CD4-positive, alpha-beta T cell treated with Interleukin-10 for 1 hour (primary cell): ENCODE data around the gene RAP1GAP2.
"Not testable (repeated sequence)": the region's sequence is repeated elsewhere in the genome, so short reads cannot be mapped to it uniquely, and the experiment has no call there.

Source experiments
- DNase-seq: peaks from one replicate; pipeline ENCODE4 v3.0.0-alpha.2; 2020

RAP1GAP2 gene

DNA sequence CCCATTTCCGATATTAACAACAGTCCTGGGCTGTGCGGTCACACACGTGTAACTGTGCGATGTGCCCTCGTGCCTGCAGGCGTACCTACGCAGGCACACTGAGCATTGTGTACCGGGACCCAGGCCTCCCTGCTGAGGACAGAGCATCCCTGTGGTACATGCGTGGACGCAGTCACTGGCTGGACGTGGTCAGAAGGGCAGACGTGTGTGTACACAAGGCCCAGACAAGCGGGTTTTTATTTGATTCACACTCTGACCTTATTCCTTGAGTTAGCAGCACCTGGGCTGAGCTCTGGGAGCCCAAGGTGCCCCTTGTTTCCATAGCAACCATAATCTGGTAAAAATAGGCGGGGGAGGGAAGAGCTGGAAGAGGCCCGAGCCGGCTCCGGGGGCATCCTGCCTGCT, 19.5 kb downstream of the RAP1GAP2 start:
- no peak for DNase-seq

DNA sequence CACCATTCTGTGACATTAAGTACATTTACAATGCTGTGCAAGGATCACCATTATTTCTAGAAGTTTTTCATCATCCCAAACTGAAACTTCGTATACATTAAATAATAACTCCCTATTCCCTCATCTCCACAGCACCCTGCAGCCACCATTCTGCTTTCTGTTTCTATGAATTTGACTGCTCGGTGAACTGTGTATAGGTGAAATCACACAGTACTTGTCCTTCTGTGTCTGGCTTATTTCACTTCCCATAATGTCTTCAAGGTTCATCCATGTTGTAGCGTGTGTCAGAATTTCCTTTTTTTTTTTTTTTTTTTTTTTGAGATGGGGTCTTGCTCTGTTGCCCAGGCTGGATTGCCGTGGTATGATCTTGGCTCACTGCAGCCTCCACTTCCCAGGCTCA, 20.4 kb downstream of the RAP1GAP2 start:
- DNase-seq = no peak

DNA sequence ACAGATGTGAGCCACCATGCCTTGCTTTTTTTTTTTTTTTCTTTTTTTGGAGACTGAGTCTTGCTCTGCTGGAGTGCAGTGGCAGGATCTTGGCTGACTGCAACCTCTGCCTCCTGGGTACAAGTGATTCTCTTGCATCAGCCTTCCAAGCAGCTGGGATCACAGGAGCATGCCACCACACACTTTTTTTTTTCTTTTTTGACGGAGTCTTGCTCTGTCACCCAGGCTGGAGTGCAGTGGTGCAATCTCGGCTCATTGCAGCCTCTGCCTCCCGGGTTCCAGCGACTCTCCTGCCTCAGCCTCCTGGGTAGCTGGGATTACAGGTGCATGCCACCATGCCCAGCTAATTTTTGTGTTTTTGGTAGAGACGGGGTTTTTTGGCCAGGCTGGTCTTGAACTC, 23.1 kb downstream of the RAP1GAP2 start:
- DNase-seq = not testable (repeated sequence)

DNA sequence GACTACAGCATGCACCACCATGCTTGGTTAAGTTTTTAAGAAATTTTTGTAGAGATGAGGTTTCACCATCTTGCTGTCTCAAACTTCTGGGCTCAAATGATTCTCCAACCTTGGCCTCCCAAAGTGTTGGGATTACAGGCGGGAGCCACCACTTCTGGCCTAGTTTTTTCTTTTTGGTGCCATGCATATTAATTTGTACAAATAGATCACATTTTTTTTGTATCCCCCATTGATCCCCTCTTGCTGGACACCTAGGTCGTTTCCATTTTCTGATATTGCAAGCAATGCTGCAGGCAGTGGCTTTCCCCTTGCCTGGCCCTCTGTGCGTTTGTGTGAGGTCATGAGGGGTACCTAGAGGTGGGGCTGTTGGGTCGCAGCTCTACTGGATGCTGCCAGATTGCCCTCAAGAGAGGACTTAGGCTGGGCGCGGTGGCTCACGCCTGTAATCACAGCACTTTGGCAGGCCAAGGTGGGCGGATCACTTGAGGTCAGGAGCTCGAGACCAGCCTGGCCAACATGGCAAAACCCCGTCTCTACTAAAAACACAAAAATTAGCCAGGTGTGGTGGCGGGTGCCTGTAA, 23.8 kb downstream of the RAP1GAP2 start:
- no peak for DNase-seq

DNA sequence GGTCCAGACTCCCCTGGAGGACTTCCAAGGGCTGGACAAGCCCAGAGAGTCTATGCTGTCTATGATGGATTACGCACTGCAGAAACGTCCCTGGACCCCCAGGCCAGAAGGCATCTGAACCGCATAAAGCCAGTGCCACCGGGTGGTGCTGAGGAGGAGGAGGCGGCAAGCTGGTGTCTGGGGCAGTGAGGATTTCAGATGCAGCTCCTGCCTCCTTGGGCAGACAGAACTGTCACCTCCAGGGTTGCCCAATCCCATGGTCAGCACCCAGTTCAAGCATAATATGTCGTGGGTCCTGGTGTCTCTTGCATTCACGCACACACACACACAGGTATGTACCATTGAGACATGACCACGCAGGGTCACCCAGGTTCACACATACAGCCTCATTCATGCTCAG, 25.6 kb downstream of the RAP1GAP2 start:
- DNase-seq = no peak

DNA sequence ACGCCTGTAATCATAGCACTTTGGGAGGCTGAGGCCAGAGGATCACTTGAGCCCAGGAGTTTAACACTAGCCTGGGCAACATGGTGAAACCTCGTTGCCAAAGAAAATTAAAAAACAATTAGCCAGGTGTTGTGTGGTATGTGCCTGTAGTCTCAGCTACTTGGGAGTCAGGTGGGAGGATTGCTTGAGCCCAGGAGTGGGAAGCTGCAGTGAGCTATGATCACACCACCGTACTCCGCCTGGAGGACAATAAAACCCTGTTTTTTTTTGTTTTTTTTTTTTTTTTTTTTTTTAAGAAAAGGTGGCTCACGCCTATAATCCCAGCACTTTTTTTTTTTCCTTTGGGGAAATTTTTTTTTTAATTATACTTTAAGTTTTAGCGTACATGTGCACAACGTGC, 26.1 kb downstream of the RAP1GAP2 start:
- DNase-seq = no peak

DNA sequence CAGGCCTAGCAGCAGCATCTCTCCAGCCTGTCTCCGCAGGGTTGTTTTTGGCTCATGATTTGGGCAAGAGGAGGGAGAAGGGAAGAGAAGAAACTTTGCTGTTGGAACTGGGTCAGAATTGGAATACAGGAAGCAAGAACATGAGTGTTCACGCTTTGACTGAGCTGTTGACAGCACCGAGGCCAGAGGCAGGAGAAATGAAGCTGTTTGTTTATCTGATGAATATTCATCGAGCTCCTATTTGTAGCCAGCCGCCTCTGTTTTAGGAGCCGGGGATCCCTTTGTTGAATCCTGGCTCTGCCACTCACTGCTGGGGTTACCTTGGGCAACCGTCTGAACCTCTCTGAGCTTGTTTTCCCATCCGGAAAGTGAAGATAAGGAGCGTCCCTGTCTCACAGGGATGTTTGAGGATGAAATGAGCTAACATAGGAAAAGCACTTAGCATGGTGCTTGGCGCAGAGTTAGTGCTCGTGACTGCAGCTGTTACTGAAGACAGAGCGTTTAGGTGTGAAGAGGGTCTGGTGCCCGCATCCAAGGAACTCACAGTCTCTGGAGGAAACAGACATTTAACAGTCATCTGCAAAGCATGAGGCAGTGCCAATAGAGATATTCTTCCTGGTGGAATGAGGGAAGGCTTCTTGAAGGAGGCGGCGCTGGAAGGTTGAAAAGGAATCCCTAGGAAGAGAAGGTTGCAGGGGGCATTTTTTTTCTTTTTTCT, 29.2 kb downstream of the RAP1GAP2 start:
- no peak for DNase-seq

DNA sequence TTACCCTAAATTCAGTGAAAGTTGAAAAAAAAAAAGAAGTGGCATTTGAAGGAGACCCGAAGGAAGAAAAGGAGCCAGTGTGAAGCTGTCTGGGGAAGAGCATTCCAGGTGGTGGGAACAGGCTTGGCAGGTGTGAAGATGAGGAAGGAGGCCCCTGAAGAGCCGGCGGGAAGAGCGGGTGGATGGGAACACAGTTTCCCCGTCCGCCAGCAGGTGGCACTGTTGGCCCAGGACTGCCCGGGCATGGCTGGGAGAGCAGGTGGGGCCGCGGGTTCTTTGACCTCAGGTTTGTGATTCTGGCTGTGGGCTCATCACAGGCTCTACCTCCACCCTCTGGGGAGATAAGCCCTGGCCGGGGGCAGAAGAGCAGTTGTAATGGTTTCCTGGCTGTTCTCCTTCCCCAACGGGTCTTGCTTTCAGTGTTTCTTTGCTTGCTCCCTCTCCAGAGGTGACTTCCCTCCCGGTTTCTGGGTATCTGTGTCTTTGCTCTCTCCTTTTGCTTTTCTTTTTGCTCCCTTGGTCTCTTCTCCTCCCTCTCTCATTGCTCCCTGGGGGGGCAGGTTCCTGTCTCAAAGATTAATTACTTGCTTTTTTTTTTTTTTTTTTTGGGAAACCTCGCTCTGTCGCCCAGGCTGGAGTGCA, 32.3 kb downstream of the RAP1GAP2 start:
- peak; percentile 77 for DNase-seq

DNA sequence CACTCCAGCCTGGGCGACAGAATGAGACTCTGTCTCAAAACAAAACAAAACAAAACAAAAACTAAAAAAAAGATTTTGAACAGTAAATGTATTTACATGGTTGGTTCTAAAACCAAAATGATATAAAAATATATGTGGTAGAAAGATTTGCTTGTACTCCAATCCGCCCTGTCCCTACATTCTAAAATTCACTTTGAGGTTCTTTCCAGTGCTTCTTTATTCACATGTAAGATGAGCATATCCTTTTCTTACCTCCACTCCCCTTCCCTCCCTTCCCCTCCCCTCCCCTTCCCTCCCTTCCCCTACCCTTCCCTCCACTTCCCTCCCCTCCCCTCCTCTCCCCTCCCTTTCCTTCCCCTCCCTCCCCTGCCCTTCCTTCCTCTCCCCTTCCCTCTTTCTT, 34.4 kb downstream of the RAP1GAP2 start:
- no peak for DNase-seq

DNA sequence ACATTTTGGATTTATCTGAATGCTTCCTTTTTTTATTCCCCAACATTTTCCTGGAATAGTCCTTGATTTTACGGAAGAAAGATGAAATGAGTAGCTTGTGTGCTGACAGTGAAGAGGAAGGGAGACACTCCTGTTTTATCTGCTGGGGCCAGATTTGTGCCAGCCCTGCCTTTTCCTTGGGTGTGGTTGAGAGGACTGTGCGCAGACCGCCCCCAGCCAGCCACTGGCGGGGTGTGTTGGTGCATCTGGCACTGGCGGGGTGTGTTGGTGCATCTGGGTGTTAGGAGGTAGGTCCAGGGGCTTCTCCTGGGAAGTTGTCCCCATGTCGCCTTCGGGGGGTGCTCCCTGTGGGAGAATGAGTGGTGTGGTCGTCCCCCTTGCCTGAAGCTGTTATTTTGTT, 39.5 kb downstream of the RAP1GAP2 start:
- DNase-seq = no peak

DNA sequence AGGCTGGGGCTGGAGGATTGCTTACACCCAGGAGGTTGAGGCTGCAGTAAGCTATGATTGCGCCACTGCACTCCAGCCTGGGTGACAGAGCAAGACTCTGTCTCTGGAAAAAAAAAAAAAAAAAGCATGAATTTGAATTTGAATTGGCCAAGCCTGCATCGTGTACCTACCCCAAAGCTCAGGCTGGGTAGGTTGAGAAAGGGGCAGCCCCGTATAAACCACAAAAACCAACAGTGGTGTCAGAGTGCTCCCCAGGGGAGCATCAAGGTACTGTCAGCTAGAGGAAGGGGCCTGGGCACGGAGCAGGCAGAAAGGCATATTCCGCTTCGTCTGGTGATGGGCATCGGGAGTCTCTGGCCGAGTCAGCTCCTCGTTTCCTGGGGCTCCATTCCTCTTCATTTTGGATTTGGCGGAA, 40.9 kb downstream of the RAP1GAP2 start:
- DNase-seq = peak; percentile 67

DNA sequence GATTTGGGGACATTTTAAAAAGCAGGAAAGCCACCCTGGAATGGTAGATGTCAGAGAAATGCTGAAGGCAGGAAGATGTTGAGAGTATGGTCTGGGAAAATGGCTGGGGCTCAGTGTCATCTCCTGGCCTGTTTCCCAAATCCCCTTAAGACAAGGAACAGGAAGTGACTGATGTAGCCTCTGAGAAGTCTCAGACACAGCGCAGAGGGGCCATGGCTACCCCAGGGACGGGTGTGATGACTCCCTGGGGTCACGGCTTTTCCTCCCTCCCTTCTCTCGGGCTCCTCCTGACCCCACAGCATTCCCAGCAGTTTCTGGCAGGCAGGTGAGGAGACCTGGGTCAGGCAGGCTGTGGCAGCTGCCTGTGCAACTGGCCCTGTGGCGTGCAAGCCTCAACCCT, 45.4 kb downstream of the RAP1GAP2 start:
- DNase-seq = no peak

DNA sequence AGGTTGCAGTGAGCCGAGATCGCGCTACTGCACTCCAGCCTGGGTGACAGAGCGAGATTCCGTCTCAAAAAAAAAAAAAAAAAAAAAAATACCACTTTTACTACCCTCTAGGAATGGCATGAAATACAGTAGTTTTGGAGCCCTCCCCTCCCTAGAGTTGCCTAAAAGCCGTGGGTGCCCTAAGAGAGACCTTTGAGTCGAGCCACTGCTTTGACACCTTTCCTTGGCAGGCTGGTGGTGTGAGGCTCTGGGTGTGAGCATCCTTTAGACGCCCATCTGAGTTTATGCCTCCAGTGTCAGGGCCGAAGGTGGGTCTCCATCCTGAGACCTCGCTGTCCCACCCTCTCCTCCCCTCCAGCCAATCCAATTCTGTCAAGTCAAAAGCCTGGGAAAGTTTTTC, 46.2 kb downstream of the RAP1GAP2 start:
- no peak for DNase-seq

DNA sequence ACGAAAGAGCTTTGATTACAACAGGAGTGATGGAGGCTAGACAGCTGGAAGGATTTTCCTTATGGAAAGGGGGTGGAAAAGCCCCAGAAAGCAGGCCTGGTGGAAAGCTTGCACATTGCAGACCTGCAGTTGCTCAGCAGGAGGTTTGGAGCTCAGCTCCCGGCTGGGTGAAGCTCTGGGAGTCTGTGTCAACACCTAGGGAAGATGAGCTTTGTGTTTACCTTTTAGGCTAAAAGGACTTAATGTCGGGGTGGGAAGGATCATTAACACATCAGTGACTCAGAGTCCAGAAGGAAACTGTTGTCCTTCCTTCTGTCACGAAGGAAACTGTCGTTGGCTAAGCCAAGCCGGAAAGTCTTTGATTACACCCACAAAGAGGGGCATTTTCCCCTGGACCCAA, 48.2 kb downstream of the RAP1GAP2 start:
- DNase-seq = no peak

DNA sequence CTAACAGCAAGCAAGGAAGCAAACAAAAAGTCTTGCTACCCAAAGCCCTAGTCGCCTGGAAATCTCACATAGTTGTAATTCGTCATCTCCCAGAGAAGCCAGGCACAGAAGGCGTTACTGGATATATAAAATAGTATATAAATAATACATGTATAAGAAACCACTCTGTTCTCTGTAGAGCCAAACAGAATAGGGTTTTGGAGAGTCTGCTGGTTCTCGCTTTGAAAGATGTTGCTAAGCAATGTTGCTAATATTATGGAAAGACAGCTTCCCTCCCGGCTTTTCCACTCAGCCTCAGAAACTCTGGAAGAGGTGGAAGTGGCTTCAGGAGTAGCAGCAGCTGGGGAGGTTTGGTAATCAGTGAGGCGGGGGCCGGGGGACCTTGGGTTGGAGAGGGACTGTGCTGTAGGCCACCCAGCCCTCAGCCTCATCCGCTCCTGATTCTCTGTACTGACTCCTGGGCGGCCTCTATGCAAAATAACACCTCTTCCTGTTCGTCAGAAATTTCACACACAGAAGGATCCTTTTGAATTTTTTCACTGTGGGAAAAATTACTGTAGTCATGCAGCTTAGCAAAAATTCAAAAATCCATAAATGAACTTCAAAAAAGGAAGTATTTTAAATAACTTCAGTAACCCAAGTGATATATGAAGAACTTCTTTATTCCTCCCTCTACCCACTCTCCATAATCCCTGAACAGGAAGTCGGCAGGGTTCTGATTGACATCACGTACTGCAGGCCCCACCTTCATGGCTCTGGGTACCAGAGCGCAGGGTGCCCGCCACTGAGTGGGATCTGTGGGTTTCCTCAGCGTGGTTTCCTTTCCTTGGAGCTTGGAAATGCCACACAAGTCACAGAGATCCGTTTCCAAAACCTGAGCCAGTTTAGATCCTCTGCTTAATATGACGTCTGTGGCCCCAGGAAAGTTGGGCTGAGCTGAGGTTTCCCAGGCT, 51.4 kb downstream of the RAP1GAP2 start:
- no peak for DNase-seq

DNA sequence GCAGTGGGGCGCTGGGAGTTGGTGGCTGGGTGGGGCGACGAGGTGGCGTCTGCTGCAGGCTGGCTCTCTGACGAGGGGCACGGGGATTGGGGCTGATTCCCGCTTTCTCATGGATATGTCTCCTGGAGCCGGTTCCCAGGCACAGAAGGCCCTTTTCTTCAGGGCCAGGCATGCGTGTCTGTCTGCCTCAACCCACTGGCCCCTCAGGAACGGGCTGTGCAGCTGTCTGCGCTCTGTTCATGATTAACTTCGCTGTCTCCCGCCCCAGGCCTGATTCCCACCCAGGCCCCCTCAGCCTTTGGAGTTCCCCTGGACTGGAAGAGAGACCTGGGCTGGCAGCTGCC, 53.1 kb downstream of the RAP1GAP2 start:
- no peak for DNase-seq

DNA sequence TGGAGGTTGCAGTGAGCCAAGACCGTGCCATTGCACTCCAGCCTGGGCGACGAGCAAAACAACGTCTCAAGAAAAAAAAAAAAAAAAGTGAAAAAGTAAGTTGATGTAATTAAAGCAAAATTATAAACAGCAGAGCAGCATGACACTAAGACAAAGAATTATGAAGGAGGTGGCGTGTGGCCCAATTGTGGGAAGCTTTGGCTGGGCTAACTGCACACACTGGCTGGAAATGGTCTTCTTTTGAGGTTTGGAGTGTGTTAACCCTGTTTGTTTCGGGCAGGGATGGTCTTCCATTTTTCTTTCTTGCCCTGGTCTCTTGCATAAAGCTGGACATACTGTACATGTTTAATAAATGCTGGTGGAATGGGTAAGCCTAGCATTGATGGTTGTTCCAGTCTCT, 54.8 kb downstream of the RAP1GAP2 start:
- DNase-seq = no peak

DNA sequence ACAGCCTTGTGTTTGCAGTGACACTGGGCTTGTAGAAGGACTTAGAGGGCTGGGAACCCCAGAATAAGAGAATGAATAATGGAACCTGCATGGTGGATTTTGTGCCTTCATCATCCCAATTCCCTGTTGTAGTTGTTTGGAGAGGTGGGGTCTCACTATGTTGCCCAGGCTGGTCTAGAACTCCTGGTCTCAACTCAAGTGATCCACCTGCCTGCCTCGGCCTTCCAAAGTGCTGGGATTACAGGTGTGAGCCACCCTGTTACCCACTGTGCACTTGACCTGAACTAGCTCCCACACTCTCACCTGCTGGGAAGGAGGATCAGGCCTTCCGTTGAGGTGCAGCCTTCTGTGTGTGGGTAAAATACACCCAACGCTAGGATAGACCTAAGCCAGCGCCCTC, 55.4 kb downstream of the RAP1GAP2 start:
- DNase-seq = no peak

DNA sequence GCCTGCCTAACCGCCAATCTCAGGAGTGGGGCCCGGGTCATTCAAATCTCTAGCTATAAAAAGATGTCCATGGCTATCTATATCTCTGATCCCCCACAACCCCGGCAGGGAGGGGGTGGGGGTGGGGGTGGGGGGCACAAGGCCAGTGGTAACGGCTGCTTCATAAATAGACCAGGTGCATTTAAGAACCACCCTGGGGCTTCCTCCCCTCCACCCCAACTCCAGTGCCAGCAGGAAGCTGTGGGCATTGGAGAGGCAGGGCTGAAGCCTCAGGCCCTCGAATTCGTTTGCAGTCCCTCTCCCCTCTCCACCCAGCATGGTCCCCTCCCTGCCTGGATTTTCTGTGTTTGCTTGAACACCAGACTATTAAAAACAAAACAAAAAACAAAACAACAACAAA, 56.0 kb downstream of the RAP1GAP2 start:
- no peak for DNase-seq

DNA sequence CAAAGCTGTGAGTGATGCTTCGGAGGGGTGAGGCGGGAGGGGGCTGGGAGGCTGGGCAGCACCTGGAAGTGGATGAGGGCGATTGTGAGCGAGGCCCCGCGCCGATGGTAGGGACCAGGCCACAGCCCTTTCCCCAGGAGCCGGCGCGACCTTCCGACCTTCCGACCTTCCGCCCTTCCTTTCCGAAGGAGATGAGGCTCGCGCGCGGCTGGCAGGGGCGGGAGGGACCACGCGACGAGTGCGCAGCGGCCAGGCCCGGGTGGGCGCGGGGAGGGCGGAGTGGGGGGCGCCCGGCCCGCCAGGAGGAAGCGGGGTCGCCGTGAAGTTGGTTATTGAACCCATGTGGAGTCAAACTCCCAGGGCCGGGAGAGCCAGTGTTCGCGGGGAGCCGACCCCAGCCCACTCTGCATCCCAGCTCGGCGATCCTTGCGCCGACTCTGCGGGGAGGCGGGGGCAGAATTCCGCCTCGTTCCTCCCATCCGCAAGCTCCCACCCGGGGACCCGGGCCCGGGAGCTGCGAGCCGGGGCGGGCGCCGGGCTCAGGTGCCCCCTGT, 56.6 kb downstream of the RAP1GAP2 start:
- DNase-seq = no peak

DNA sequence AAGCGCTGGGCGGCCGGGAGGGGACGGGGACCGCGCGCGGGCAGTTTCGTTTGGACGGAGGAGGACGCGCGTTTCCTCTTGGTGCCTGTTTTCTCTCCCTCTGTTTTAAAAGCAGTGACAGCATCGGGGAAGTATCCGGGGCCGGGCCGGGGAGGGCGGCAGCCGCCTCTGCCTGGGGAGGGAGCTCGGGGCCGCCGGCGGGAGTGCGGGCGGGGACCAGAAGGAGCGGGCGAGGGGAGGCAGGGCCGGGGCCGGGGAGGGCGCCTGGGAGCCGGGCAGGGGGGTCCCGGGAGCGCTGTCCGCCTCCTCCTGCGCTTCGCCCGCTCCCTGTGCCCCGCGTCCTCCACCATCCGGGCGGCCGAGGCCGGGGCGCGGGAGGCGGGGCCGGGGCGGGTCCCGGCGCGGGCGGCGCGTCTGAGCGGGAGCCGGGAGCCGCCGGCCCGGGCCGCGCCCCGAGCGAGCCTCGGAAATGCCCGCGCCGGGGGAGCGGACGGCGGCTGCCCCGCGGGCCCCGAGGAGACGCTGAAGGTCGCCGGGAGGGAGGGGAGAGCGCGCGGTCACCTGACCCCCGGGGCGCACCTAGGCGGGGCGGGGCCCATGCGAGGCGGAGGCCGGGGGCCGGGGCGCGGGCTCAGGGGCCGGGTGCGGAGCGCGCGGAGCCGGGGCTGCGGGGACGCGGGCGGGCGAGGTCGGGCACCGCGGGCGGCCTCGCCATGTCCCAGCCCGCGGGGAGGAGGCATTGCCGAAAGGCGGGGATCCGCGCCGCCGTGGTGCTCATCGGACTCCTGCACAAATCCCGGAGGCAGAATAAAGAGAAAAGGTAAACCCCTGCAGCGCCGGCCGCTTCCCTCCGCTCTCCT, 57.3 kb downstream of the RAP1GAP2 start:
- DNase-seq = peak; percentile 42
